ENCODE data around the gene CFAP20DC. TPM values are rescaled to one million over a fixed set of nuclear protein-coding genes. Genes with fewer than 3 reads are reported as not detected.
A peak's percentile ranks its signal among the peaks of the same experiment; 100 is the strongest.

CFAP20DC gene
- total RNA-seq, 2 donors from 2014 or later: 0.33 to 1.0 TPM

GRCh38 chr3:58994746-58995330 is 55.0 kb downstream of the CFAP20DC start:
- Histone ChIP-seq H3K27me3 (no peaks in the 10 kb centered on the region), H3K9me3 (no peaks in the 10 kb centered on the region), H3K36me3 (replicated peaks in 1 of 2; ENCODE audit: insufficient read depth in 1 of 2, low read depth in 2 of 2) (no peaks in the 10 kb centered on the region), H3K4me3 (no peak overlapping the region), H3K27ac (no peak overlapping the region), H3K4me1 (no peaks in the 10 kb centered on the region)
- DNase-seq: peak; percentile 34 to 61 (median 48)
- intact Hi-C loops (cut with DNase I): no loop called here
- WGBS, 2 donors: 16 to 17% methylated on average over 6 of the region's 6 CpGs
- ATAC-seq: peak; percentile 42
- TF ChIP-seq CTCF (IDR thresholded peaks at IDR 0.05): peak; percentile 34 to 76 (median 66)
- no peak for TF ChIP-seq POLR2A (IDR thresholded peaks at IDR 0.05)

- no peak overlapping the region for H3K27ac ChIP-seq
- no peaks in the 10 kb centered on the region for H3K9me3 ChIP-seq
- no peaks in the 10 kb centered on the region for H3K36me3 ChIP-seq (replicated peaks in 1 of 2; ENCODE audit: insufficient read depth in 1 of 2, low read depth in 2 of 2)
- 82 to 86% methylated on average over 2 of the region's 2 CpGs for WGBS, 2 donors
- no peak overlapping the region for H3K4me3 ChIP-seq
- ATAC-seq (no peak), DNase-seq (no peak)
- H3K4me1 ChIP-seq: no peaks in the 10 kb centered on the region
- H3K27me3 ChIP-seq: no peaks in the 10 kb centered on the region
- no peak for TF ChIP-seq POLR2A (IDR thresholded peaks at IDR 0.05)
- intact Hi-C loops (cut with DNase I): no loop called here
Measured at GRCh38 chr3:58993547-58993946, 56.3 kb downstream of the CFAP20DC start.

GRCh38 chr3:58991623-58992022 is 58.2 kb downstream of the CFAP20DC start:
- no peak overlapping the region for H3K4me3 ChIP-seq
- DNase-seq (no peak), ATAC-seq (no peak)
- H3K4me1 ChIP-seq: no peaks in the 10 kb centered on the region
- no peaks in the 10 kb centered on the region for H3K36me3 ChIP-seq (replicated peaks in 1 of 2; ENCODE audit: insufficient read depth in 1 of 2, low read depth in 2 of 2)
- intact Hi-C loops (cut with DNase I): no loop called here
- H3K27me3 ChIP-seq: no peaks in the 10 kb centered on the region
- no peak overlapping the region for H3K27ac ChIP-seq
- H3K9me3 ChIP-seq: no peaks in the 10 kb centered on the region
- WGBS, 2 donors: 73 to 91% methylated on average over 5 of the region's 5 CpGs
- TF ChIP-seq CTCF (IDR thresholded peaks at IDR 0.05): no peak
- TF ChIP-seq POLR2A (IDR thresholded peaks at IDR 0.05): no peak

DNA sequence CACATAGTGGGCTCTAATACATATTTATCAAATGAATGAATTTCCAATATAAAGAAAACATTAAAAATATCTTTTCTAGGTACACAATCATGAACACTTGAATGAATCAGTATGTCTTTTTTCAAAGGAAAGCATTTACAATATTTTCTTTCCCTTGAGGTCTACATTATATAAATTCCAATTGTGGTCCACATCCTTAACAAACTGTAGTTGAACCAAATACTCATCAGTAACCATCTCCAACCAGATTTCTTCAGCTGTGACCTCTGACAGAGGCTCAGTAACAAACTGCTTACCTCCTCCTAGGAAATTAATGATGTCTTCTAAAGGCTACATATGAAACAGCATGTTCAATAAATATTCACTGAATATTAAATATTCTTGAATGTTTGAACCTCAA is 58.8 kb downstream of the CFAP20DC start:
- TF ChIP-seq CTCF (IDR thresholded peaks at IDR 0.05): no peak
- no peak for TF ChIP-seq POLR2A (IDR thresholded peaks at IDR 0.05)
- ATAC-seq (no peak), DNase-seq (no peak)

DNA sequence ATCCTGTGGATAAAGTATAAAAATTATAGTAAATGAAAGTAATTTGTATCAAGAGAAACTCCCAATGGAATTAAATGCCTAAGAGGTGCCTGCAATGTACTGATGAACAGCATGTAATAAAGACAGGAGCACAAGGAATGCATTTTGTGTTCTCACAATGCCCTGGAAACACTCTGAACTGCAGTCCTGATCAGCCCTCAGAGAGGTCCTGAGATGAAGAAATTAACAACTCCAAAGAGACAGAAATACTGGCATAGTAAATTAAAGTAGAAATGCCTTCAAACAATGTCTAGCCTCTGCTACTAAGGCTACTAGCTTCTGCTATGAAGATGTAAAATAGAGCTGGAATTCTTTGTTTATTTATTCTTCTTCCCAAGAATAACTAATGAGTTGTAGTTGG is 59.9 kb downstream of the CFAP20DC start:
- no peaks in the 10 kb centered on the region for H3K9me3 ChIP-seq
- TF ChIP-seq CTCF (IDR thresholded peaks at IDR 0.05) (no peak), POLR2A (IDR thresholded peaks at IDR 0.05) (no peak)
- no peak overlapping the region for H3K27ac ChIP-seq
- H3K4me3 ChIP-seq: no peak overlapping the region
- H3K36me3 ChIP-seq (replicated peaks in 1 of 2; ENCODE audit: insufficient read depth in 1 of 2, low read depth in 2 of 2): no peaks in the 10 kb centered on the region
- H3K27me3 ChIP-seq: no peaks in the 10 kb centered on the region
- no peak for ATAC-seq
- intact Hi-C loops (cut with DNase I): loop anchor here (10.0 kb wide), 1 partner anchor 835 kb away; no protein-coding TSS in a partner anchor
- no peaks in the 10 kb centered on the region for H3K4me1 ChIP-seq
- DNase-seq: no peak

More for the DNA sequence above, 58.8 kb downstream of the CFAP20DC start:
- Histone ChIP-seq H3K4me1 (no peaks in the 10 kb centered on the region), H3K27ac (no peak overlapping the region), H3K9me3 (no peaks in the 10 kb centered on the region), H3K4me3 (no peak overlapping the region), H3K27me3 (no peaks in the 10 kb centered on the region), H3K36me3 (replicated peaks in 1 of 2; ENCODE audit: insufficient read depth in 1 of 2, low read depth in 2 of 2) (no peaks in the 10 kb centered on the region)
- intact Hi-C loops (cut with DNase I): no loop called here
